HG02981 (cell line): ENCODE measurements around the gene CHAF1A.

Source experiments
- ATAC-seq: cut with Tn5 transposase; IDR thresholded peaks from one replicate; pipeline ENCODE4 v1.9.1; 2021; ENCODE audit warnings: mild to moderate bottlenecking, moderate library complexity; ENCODE audit not compliant: unreplicated experiment

CHAF1A gene

GRCh38 chr19:4487572-4487971 is 85.1 kb downstream of the CHAF1A start:
- no peak for ATAC-seq

- ATAC-seq, result no peak
Observed at GRCh38 chr19:4488496-4488895, 86.1 kb downstream of the CHAF1A start.

DNA sequence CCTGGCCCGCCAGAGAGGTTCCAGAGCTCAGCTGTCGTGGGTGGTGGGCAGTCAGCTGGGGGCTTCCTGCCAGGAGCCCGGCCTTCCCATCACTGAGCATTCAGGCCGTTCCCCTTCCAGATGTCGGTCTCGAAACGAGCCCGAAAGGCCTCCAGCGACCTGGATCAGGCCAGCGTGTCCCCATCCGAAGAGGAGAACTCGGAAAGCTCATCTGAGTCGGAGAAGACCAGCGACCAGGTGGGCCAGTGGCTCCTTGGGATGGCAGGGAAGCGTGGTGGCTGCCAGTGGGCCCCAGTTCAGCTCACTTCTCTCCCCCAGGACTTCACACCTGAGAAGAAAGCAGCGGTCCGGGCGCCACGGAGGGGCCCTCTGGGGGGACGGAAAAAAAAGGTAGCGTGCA is 89.0 kb downstream of the CHAF1A start:
- ATAC-seq, result no peak

GRCh38 chr19:4492337-4493103 is 90.1 kb downstream of the CHAF1A start:
- ATAC-seq, result no peak
